NB4 (cell line): ENCODE measurements around the gene TRDN.
"Not testable (repeated sequence)": the region's sequence is repeated elsewhere in the genome, so short reads cannot be mapped to it uniquely, and the experiment has no call there.

ENCODE experiments used
- DNase-seq: peaks from one replicate; pipeline ENCODE4 v3.0.0; 2010; ENCODE audit warnings: low read depth
- H3K4me3 ChIP-seq: one replicate; pipeline ENCODE4 v1.5.1; 2011; ENCODE audit warnings: mild to moderate bottlenecking, low read depth, low read length, moderate library complexity
- MAX ChIP-seq: IDR thresholded peaks from 2 replicates; pipeline ENCODE4 v1.6.1; 2011; ENCODE audit warnings: low read depth, low read length
- MYC ChIP-seq: IDR thresholded peaks from 2 replicates; pipeline ENCODE4 v1.6.1; 2011; ENCODE audit warnings: low read depth, low read length
- POLR2A ChIP-seq: IDR thresholded peaks from 2 replicates; pipeline ENCODE4 v1.6.1; 2011; ENCODE audit warnings: mild to moderate bottlenecking; ENCODE audit not compliant: insufficient read length; ENCODE audit errors: extremely low read depth
- TF ChIP-seq, protein P1 (sequence below): IDR thresholded peaks from one replicate; pipeline ENCODE4 v1.5.1; 2012; ENCODE audit warnings: low read depth, low read length

The TRDN gene

GRCh38 chr6:123589317-123589716, 47.4 kb downstream of the TRDN start:
- H3K4me3 ChIP-seq = no peak overlapping the region
- TF ChIP-seq, protein P1, sequence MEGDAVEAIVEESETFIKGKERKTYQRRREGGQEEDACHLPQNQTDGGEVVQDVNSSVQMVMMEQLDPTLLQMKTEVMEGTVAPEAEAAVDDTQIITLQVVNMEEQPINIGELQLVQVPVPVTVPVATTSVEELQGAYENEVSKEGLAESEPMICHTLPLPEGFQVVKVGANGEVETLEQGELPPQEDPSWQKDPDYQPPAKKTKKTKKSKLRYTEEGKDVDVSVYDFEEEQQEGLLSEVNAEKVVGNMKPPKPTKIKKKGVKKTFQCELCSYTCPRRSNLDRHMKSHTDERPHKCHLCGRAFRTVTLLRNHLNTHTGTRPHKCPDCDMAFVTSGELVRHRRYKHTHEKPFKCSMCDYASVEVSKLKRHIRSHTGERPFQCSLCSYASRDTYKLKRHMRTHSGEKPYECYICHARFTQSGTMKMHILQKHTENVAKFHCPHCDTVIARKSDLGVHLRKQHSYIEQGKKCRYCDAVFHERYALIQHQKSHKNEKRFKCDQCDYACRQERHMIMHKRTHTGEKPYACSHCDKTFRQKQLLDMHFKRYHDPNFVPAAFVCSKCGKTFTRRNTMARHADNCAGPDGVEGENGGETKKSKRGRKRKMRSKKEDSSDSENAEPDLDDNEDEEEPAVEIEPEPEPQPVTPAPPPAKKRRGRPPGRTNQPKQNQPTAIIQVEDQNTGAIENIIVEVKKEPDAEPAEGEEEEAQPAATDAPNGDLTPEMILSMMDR = no peak
- TF ChIP-seq POLR2A = no peak
- no peak for TF ChIP-seq MYC
- no peak for TF ChIP-seq MAX
- no peak for DNase-seq

DNA sequence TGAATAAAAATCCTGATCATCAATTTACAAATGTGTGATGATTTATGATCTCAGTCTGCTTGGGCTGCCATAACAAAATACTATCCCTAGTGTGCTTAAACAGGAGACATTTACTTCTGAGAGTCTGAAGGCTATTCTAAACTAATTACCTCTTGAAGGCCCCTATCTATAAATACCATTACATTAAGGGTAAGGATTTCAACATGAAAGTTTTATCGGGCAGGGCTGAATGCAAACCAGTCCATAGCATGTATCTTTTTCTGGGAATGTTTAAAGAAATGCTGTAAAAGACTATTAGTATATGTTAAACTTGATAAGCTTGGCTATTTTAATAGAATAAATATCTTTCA, 48.2 kb downstream of the TRDN start:
- no peak for DNase-seq
- no peak for TF ChIP-seq POLR2A
- TF ChIP-seq, protein P1 = no peak
- TF ChIP-seq MAX = no peak
- no peak for TF ChIP-seq MYC
- H3K4me3 ChIP-seq = no peak overlapping the region

DNA sequence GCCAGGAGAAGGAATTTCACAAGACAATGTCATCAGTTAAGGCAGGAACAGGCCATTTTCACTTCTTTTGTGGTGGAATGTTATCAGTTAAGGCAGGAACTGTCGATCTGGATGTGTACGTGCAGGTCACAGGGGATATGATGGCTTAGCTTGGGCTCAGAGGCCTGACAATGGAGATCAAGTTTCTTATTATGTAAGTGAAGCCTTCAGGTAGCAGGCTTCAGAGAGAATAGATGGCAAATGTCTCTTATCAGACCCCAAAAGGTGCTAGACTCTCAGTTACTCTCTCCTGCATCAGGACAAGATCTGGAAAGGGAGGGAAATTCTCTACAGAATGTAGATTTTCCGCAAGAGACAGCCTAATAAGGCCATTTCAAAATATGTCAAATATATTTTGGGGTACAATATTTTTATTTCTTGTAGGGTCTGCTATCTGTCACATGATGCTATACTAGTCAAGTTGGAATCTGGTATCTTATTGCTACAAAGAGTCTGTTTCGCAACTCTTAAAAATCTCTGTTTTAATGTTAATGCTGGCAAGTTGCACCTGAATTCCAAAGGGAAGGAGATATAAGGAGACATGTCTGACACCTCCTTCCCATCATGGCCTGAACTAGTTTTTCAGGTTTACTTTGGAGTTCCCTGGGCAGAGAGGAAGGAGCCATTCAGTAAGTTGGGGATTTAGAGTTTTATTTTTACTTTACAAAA, 48.8 kb downstream of the TRDN start:
- no peak for DNase-seq
- no peak overlapping the region for H3K4me3 ChIP-seq
- no peak for TF ChIP-seq POLR2A
- TF ChIP-seq, protein P1 = no peak
- no peak for TF ChIP-seq MAX
- TF ChIP-seq MYC = no peak

- DNase-seq, H3K4me3 ChIP-seq: not testable (repeated sequence)
These were observed 49.3 kb downstream of the TRDN start for GRCh38 chr6:123587407-123587806.

DNA sequence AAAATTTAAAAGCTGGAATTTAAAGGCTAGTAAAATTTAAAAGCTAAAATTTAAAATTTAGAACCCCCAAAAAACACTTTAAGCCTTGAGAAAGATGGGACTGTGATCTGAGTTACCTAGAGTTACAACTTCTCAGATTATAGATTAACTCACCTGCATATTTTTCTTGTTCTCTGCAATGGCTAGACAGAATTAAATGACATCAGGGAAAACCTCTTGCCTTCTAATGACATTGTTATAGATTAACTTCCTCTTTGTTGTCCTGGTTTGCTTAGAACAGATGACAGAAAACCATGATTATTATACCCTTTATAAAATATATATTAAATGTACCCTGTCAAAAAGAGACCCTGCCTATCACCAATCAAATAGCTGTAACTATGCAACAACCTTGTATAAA, 56.4 kb downstream of the TRDN start:
- TF ChIP-seq, protein P1 = no peak
- TF ChIP-seq MAX = no peak
- no peak for TF ChIP-seq MYC
- no peak for TF ChIP-seq POLR2A
- no peak overlapping the region for H3K4me3 ChIP-seq
- DNase-seq = no peak

- H3K4me3 ChIP-seq = no peak overlapping the region
- no peak for DNase-seq
- TF ChIP-seq MYC = no peak
- TF ChIP-seq POLR2A = no peak
These were observed 61.6 kb downstream of the TRDN start for GRCh38 chr6:123575188-123575587.

DNA sequence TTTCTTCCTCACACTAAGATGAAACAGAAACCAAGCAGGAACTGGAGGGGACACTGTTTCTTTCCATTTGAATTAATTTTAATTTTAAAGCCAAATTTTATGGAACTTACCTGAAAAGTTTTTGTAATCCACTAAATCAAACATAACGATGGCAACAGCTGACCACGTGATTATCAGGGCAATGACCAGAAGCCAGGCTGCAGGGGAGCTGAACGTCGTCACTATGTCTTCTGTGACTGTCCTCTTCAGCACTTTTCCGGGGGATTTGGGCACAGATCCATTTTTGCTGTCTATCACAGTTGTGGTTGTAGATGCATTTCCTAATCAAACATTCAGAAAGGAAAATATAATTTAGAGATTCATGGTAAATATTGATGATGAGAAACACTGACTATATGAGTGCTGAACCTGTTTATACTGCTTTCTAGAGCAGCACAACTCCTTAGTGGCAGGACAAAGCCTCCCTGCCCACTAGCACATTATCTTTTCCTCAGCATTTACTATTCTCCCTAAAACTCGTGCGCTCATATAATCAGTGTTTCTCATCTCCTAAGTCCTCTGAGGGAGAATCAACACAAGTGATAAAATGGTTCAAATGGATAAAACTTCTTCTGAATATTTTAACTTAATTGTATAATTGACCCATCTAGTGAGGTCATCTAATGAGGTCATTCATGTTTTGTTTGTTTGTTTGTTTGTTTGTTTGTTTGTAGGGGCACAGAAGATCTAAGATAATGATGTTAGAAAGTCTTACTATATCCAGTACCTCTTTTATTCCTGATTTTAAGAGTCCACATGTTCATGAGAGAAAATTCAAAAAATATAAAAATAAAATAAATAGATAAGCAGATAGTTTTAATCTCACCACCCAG, 65.7 kb downstream of the TRDN start:
- TF ChIP-seq POLR2A (no peak), MAX (no peak), MYC (no peak)
- TF ChIP-seq, protein P1 = no peak
- H3K4me3 ChIP-seq = no peak overlapping the region
- no peak for DNase-seq
